HG03045 (cell line): Measurements from ENCODE around the gene ASPDH.

ENCODE experiments used
- ATAC-seq: cut with Tn5 transposase; IDR thresholded peaks from one replicate; pipeline ENCODE4 v1.9.1; 2021; ENCODE audit warnings: mild to moderate bottlenecking, moderate library complexity; ENCODE audit not compliant: unreplicated experiment

ASPDH gene

GRCh38 chr19:50498219-50499056 lies 15.3 kb downstream of the ASPDH start:
- no peak for ATAC-seq

DNA sequence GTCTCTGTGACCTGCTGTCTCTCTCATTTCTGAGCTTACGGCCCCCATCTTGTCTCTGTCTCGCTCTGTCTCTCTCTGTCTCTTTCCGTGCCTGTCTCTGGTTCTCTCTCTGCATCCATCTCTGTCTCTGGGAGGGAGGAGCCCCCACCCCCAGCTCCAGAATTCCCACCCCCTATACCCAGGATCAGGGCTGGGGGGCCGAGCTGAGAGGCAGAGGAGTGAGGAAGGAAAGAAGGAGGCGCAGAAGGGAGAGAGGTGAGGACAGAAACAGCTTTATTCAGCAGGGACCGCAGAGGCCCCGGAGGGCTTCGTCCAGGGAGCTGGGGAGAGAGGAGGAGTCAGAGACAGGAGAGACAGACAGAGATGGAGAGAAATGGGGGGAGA lies 16.7 kb downstream of the ASPDH start:
- no peak for ATAC-seq

DNA sequence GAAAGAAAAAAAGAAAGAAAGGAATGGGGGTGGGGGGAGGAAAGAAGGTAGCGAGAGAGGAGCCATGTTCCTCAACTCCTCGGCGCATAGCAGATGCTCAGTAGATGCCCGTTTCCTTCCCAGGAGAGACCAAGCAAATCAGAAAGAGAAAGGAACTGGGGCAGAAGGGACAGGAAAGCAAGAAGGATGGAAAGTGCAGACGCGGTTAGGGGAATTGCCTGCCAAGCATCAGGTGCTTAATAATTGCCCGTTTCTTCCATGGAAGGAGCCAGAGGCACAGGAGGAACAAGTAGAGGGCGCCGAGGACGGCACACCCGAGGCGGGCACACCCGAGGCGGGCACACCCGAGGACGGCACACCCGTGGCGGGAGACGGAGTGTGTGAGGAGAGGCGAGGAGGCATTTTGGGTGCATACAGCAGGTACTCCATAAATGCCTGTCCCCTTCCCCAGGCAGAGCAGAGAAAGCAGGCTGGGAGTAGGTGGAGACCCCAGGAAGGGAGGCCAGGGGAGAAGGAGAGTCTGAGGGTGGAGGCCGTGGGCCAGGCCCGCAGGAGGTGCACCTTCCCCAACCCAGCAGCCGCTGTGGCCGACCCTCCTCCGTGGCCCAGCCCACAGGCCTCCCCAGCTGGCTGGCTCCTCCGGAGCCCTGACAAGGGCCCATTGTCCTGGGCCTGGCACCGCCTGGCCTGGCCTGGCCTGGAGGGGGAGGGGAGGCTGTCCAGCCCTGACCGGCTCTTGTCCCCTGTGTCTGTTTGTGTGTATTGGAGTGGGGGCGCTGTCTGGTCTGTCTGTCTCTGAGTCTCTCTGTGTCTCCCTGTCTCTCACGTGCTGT lies 17.3 kb downstream of the ASPDH start:
- ATAC-seq, result no peak

DNA sequence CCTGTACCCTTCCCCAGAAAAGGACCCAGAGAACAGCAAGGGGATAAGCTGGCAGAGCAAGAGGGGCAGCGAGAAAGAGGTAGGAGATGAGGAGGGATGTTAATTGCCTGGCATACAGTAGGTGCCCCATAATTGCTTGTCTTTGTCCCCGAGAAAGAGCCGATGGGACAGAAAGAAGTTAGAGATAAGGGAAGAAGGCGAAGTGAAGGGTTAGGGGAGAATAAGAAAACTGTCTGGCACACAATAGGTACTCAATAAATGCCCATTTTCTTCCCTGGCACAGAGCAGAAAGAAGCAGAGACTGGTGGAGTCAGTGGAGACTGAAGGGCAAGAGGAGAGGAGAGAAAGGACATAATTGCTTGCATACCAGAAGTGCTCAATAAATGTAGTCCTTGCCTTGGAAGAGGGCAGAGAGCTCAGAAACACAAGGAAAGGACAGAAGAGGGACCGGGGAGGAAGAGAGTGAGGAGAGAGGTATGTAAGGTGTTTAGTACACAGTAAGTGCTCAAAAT lies 18.6 kb downstream of the ASPDH start:
- ATAC-seq, result no peak

DNA sequence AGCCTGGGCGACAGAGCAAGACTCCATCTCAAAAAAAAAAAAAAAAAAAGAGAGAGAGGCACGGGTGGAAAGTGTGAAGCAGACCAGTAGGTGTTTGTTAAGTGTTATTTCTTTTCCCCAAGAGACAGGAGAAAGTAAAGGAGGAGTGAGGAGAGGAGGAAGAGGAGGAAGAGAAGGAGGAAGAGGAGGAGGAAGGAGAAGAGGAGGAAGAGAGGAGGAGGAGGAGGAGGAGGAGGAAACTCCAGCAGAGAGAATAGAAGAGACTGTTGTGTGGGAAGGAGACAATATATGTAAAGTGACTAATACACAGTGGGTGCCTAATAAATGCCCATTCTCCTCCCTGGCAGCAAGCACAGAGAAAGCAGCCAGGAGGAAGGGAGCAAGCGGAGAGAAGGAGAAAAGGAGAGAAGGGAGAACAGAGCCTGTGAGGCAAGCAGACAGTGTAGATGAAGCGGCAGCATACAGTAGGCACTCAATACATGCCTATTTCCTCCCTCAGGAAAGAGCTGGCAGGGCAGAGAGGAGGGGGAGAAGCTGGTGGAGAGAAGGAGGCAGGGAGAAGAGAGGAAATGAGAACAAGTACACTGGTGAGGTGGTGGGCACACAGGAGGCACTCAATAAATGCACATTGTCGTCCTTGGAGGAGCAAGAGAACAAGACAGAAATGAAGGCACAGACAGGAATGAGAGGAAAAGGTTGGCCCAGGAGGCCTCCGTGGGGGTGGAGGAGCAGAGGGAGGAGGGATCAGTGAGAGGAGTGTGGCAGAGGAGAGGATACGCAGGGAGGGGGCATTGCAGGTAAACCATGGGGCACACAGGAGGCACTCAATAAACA lies 19.3 kb downstream of the ASPDH start:
- no peak for ATAC-seq

- no peak for ATAC-seq
Observed at GRCh38 chr19:50493171-50493570, 20.5 kb downstream of the ASPDH start.

- ATAC-seq, result no peak
Observed at GRCh38 chr19:50492303-50493052, 21.2 kb downstream of the ASPDH start.

- ATAC-seq, result no peak
Observed at GRCh38 chr19:50490991-50491472, 22.7 kb downstream of the ASPDH start.

- no peak for ATAC-seq
Observed at GRCh38 chr19:50490411-50490811, 23.3 kb downstream of the ASPDH start.

- no peak for ATAC-seq
Observed at GRCh38 chr19:50489461-50490011, 24.2 kb downstream of the ASPDH start.

DNA sequence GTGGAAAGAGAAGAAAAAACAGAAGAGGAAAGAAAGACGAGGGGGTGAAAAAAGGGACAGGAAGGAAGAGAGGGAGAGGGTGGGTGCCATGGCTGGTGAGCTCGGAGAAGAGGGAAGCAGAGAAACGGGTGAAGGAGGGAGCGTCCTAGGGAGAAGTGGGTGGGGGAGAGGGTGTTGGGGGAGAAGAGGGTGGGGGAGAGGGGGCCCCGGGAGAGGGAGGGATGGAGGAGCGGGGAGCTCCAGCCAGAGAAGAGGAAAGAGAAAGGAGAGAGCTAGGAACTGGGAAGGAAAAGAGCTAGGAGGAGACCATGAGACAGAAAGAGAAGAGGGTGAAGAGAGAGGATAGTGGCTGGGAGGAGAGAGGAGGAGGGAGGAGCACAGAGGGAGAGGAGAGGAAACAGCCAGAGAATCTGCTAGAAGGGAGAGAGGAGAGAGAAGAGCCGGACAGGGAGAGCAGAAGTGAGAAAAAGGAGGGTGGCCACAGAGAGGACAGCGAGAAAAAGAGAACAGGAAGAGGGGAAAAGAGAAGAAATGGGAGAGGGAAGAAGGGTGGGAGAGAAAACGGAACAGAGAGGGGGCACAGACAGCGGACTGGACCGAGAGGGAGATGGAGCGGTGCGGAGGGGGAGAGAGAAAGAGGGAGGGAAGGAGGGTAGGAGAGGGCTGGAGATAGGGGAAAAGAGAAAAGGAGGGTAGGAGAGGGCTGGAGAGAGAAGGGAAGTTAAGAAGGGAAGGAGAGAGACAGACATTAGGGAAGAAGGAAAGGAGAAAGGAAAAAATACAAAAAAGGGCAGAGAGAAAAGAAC lies 25.1 kb downstream of the ASPDH start:
- ATAC-seq, result no peak

DNA sequence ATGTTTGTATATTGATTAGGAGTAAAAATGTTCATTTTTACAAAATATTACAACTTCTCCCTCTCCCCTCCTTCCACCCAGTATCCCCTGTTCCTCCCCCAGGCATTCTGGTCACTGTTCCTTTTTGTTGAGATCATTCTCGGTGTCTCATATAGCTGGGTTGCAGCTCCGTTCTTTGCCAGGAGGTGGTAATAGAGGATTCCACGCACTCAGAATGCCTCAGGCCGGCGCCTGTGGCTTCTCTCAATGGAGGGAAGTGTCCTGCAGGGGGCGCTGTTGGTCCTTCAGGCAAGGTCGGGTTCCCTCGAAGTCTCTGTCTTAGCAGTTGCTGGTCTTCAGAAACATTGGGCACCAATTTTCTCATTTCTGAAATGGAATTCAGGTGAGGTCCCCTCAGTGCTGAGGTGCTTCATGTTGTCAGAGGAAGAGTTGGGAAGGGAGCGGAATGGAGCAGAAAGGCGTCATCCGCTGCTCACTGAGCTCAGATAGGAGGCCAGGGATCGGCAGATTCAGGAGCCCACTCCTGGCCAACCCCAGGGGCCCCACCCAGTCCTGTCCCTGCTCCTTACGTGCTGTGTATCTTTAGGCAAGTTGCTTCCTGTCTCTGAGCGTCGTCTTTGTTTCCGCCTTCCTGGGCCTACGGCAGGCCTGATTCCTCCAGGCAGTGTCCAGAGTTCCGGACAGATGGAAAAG lies 26.7 kb downstream of the ASPDH start:
- no peak for ATAC-seq

DNA sequence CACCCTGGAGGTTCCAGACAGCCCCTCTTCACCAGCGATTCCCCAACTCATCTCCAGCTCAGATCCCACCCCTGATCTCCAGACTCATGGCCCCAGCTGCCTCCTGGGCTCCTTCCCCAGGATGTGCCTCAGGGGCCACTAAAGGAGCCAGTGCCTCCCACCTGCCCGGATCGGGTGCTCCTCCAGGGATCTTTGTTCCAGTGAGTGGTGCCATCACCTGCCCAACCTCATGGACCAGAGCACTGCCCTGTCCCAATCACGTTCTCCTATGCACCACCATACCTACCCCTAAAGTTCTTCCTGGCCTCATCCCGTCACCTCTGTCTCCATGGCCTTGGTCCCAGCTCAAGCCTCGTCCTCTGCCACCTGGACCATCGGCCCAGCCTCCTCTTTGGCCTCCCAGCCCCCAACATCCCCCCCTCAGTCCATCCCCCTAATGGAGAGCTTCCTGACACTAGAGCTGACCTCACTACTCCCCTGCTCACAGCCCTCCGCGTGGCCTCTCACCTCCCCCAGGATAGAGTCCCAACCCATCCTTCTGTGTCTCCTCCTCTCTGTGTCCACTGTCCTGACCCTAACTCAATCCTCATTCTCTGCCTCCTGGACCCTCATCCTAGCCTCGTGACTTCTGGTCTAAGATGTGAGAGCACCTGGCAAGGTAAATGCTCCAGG lies 28.3 kb downstream of the ASPDH start:
- ATAC-seq, result no peak

- no peak for ATAC-seq
Observed at GRCh38 chr19:50482916-50483315, 30.8 kb downstream of the ASPDH start.

DNA sequence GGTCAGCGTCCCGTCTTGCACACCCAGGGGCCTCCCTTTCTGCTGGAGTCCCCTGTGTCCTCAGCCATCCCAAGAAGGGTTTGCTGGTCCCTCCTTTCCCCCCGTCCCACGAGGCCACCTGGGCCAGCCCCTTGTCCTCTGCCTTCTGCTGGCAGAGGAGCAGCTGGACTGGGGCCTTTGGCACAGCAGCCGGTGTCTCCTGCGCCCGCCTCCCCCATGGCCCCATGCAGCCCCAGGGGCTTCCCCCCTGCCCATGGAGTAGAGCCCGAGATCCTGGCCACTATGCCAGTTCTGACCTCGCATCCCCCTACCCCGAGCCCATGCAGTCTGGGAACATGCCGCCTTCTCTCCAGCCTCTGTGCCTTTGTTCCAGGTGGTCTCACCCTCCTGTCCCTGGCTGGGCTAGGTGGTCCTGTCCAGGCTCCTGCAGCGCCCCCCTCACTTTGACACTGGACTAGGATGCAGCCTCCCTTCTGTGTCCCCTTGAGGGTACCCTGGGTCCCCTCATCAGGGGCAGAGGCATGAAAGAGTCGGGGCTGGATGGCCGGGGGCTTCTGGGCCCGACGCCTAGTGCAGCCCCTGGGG lies 31.4 kb downstream of the ASPDH start:
- ATAC-seq, result no peak

GRCh38 chr19:50481351-50482149 lies 32.2 kb downstream of the ASPDH start:
- ATAC-seq, result no peak
